Lower leg skin (tissue), 4 donors: ENCODE data around the gene CCDC27. TPM values are rescaled to one million over a fixed set of nuclear protein-coding genes. Genes with fewer than 3 reads are reported as not detected.
A peak's percentile ranks its signal among the peaks of the same experiment; 100 is the strongest.
"Not testable (repeated sequence)": the region's sequence is repeated elsewhere in the genome, so short reads cannot be mapped to it uniquely, and the experiment has no call there.

ENCODE experiments used
- DNase-seq, 2 donors: peaks; one replicate each; pipeline ENCODE4 v3.0.0-alpha.2; 2019; ENCODE audit warnings: low spot score in 2 of 2
- H3K4me3 ChIP-seq: fragments of 200-600 bp; sonication (generic); 2 replicates; pipeline ENCODE4 v1.5.1; 2017; ENCODE audit warnings: mild to moderate bottlenecking, low read depth; ENCODE audit not compliant: poor library complexity, severe bottlenecking
- POLR2A ChIP-seq, 2 donors: fragments of 450-650 bp; IDR thresholded peaks; one replicate each; pipeline ENCODE4 v1.6.1; 2016 to 2017; ENCODE audit warnings: antibody characterized with exemption in 2 of 2, mild to moderate bottlenecking in 1 of 2, moderate library complexity in 1 of 2
- WGBS, 2 donors: methylation state at CpG; one replicate each; pipeline ENCODE4 v1.1.5; 2018; 5-methylcytosine and 5-hydroxymethylcytosine counted together
- intact Hi-C: fragments of 100-400 bp; cut with DNase I; formaldehyde crosslinking; loops from one replicate; pipeline ENCODE4 v1.15.0; 2023; ENCODE audit warnings: low total_unique reads
- total RNA-seq, 4 donors: library from RNA; depleted of rRNA; stranded (reverse); fragments of >200 nt; gene quantifications; one replicate each; pipeline ENCODE4 v1.1.0, GENCODE V29; 2016
- TF ChIP-seq, protein P1 (sequence below), 3 donors: fragments of 450-650 bp; IDR thresholded peaks; one replicate each; pipeline ENCODE4 v1.5.1; 2016; ENCODE audit warnings: antibody characterized with exemption in 3 of 3, mild to moderate bottlenecking in 3 of 3, moderate library complexity in 2 of 3

The CCDC27 gene
- total RNA-seq, 4 donors from 2014 or later: not detected

DNA sequence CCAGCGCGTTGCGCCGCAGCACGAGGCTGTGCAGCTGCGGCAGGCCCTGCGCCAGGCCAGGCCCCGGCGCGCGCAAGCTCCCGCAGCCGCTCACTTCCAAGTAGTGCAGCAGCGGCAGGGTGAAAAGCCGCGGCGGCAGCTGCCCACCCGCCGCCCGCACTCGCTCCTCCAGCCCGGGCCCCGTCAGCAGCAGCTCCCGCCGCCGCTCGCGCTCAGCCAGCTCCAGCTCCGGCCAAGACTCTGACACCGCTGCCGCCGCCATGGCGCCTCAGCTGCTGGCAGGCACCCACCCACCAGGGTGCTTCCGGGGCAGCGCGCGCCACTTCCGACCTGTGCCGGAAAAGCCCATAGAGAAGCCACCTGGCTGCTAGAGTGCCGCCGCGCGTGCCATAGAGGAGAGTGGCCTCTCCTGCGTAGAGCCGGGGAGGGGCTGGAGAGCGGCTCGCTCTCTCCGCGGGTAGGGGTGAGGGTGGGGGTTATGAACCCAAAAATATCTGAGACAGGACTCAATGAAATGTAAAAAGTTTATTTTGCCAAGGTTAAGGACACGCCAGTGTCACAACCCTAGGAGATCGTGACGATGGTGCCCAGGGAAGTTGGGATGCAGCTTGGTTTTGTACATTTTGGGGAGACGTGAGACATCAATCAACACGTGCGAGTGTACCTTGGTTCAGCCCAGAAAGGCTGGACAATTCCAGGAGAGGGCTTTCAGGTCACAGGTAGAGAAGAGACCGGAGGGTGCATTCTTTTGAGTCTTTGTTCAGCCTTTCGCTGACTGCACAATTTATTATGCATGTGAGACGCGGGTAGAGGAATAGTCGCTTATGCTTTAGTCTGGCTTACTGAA lies 44.2 kb downstream of the CCDC27 start, which contains the start of gene LRRC47:
LRRC47 (minus strand) TSS at position 284 of the 847 bp plus-strand sequence; CDS start at position 262, 22 bp downstream.
- peak; percentile 90 to 98 for DNase-seq
- 3 to 4% methylated on average over 21 to 32 of the region's 60 CpGs for WGBS, 2 donors
- TF ChIP-seq, protein P1, sequence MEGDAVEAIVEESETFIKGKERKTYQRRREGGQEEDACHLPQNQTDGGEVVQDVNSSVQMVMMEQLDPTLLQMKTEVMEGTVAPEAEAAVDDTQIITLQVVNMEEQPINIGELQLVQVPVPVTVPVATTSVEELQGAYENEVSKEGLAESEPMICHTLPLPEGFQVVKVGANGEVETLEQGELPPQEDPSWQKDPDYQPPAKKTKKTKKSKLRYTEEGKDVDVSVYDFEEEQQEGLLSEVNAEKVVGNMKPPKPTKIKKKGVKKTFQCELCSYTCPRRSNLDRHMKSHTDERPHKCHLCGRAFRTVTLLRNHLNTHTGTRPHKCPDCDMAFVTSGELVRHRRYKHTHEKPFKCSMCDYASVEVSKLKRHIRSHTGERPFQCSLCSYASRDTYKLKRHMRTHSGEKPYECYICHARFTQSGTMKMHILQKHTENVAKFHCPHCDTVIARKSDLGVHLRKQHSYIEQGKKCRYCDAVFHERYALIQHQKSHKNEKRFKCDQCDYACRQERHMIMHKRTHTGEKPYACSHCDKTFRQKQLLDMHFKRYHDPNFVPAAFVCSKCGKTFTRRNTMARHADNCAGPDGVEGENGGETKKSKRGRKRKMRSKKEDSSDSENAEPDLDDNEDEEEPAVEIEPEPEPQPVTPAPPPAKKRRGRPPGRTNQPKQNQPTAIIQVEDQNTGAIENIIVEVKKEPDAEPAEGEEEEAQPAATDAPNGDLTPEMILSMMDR (IDR thresholded peaks at IDR 0.05): no peak
- no peak for TF ChIP-seq POLR2A (IDR thresholded peaks at IDR 0.05)

DNA sequence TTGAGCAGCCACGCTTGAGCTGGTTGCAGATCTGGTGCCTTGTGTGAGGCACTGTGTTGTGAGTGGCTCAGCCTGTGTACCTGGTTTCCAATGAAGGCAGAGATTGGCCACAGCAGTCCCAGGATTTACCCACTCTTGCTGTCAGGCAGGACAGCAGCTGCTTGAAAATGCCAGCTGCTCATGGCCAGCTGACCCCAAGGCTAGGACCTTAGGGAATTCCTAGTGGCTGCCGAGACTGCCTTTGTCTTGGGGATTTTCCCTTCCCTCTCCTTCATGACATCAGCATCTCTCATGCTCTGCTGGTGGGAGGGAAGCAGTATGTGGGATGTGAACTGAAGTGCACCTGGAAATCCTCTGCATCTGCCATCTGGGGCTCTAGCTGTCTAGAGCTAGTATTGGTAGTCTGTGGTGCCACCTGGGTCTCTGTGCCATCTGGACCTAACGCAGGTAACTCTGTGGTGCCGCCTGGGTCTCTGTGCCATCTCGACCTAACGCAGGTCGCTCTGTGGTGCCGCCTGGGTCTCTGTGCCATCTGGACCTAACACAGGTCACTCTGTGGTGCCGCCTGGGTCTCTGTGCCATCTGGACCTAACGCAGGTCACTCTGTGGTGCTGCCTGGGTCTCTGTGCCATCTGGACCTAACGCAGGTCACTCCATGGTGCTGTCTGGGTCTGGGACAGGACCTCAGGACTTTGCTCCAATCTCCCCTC lies 47.9 kb downstream of the CCDC27 start:
- H3K4me3 ChIP-seq: no peak overlapping the region
- WGBS, 2 donors: 69 to 79% methylated on average over 8 to 10 of the region's 11 CpGs
- no peak for TF ChIP-seq POLR2A (IDR thresholded peaks at IDR 0.05)
- TF ChIP-seq, protein P1 (IDR thresholded peaks at IDR 0.05): no peak
- intact Hi-C loops: loop anchor here (5.0 kb wide), 1 partner anchor 178 kb away; no protein-coding TSS in a partner anchor
- DNase-seq: no peak

More for the DNA sequence above, 44.2 kb downstream of the CCDC27 start, which contains the start of gene LRRC47:
- intact Hi-C loops: loop anchor here (5.0 kb wide), 1 partner anchor 174 kb away; no protein-coding TSS in a partner anchor
- H3K4me3 ChIP-seq: peak within 1 kb of the TSS; percentile 75

DNA sequence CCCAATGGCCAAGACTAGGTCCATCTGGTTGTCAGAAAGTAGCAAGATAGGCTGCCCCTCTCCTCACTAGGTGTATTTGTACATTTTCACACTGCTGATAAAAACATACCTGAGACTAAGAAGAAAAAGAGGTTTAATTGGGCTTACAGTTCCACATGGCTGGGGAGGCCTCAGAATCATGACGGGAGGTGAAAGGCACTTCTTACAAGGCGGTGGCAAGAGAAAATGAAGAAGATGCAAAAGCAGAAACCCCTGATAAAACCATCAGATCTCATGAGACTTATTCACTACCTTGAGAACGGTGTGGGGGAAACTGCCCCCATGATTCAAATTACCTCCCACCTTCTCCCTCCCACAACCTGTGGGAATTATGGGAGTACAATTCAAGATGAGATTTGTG lies 48.5 kb downstream of the CCDC27 start:
- WGBS, 2 donors: 83 to 85% methylated on average over 3 of the region's 3 CpGs
- H3K4me3 ChIP-seq, intact Hi-C loops, DNase-seq: not testable (repeated sequence)

DNA sequence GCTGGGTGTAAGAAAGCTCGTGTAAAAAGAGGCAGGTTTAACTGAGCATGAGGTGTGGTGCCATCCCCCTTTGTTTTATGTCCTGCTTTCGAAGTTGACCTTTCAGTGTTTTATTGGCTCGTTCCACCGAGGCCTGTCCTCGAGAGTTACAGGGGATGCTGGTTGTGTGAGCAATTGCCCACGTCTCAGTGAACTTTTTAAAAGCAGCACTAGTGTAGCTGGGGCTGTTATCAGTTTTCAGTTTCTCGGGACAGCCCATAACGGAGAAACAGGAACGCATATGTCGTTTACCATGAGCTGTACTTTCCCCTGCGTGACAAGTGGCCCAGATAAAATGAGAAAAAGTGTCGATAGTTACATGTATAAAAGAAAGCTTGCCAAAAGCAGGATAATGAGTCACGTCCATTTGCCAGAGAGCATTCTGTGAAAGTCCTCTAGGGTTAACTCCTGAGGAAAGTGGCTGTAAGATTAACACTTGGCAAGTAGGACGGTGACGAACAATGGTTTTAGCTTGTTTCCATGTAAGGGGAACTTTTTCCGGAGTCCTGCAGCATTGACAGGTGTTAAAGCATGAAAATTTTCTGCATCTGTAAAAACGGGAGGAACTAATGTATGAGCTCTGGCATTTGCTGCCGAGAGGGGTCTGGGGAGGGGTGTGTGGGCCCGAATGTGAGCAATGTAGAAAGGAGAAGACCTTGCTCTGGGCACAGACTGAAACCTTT lies 51.8 kb downstream of the CCDC27 start:
- intact Hi-C loops: no loop called here

DNA sequence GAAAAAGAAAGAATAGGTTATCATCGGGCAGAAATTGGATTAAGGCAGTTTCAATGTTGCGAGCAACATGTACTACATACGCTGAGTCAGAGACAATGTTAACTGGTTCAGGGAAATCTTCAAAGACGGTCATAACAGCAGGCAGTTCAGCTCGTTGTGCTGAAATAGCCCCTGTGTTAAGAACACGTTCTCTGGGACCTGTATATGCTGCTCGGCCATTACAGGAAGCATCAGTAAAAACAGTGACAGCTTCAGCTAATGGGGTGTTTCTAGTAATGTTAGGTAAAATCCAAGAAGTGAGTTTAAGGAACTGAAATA lies 52.3 kb downstream of the CCDC27 start:
- intact Hi-C loops, H3K4me3 ChIP-seq, DNase-seq: not testable (repeated sequence)
- WGBS, 2 donors: 53 to 72% methylated on average over 7 of the region's 7 CpGs

More for the DNA sequence above, 51.8 kb downstream of the CCDC27 start:
- no peak for DNase-seq
- H3K4me3 ChIP-seq: no peak overlapping the region
- TF ChIP-seq POLR2A (IDR thresholded peaks at IDR 0.05): no peak
- TF ChIP-seq, protein P1 (IDR thresholded peaks at IDR 0.05): no peak
- whole genome bisulfite sequencing, 2 donors: 64 to 71% methylated on average over 19 of the region's 19 CpGs

DNA sequence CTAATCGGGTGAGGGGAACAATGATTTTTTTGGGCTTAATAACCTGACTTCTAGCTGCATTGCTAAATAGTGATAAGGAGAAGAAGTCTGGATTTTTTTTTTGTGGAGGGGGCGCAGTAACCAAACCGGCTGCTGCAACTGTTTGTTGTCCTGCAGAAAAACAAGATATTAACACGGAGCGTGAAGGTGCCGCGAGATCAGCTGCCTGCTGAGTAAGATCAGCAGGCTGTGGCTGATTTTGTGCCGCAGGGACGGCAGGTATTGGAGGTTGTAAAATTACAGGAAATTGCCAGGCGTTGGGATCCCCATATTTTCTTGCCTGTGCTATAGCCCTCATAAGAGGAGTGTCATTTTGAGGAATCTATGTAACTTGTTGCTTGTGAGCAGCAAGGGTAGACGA lies 52.8 kb downstream of the CCDC27 start:
- H3K4me3 ChIP-seq: no peak overlapping the region
- TF ChIP-seq POLR2A (IDR thresholded peaks at IDR 0.05): no peak
- TF ChIP-seq, protein P1 (IDR thresholded peaks at IDR 0.05): no peak
- intact Hi-C loops: no loop called here
- DNase-seq: no peak
- 72 to 74% methylated on average over 11 of the region's 11 CpGs for WGBS, 2 donors
